WERI-Rb-1 (cell line): ENCODE data around the gene DHH.

Experiments
- DNase-seq: peaks from one replicate; pipeline ENCODE4 v3.0.0-alpha.2; 2020
- H3K27ac ChIP-seq: fragments of 250-450 bp; sonication (Bioruptor Pico); 2 replicates; pipeline ENCODE4 v1.5.1; 2020; ENCODE audit warnings: mild to moderate bottlenecking, moderate library complexity
- H3K27me3 ChIP-seq: fragments of 250-450 bp; sonication (Bioruptor Pico); 2 replicates; pipeline ENCODE4 v1.5.1; 2021; ENCODE audit warnings: mild to moderate bottlenecking, low read depth, moderate library complexity; ENCODE audit not compliant: insufficient read depth, severe bottlenecking
- H3K36me3 ChIP-seq: fragments of 250-450 bp; sonication (Bioruptor Pico); 2 replicates; pipeline ENCODE4 v1.5.1; 2020; ENCODE audit warnings: mild to moderate bottlenecking, moderate library complexity
- H3K4me3 ChIP-seq: 2 replicates; pipeline ENCODE4 v1.5.1; 2011; ENCODE audit warnings: low read depth, mild to moderate bottlenecking, control low read depth, low read length
- H3K9me3 ChIP-seq: fragments of 250-450 bp; sonication (Bioruptor Pico); 2 replicates; pipeline ENCODE4 v1.5.1; 2021; ENCODE audit warnings: mild to moderate bottlenecking, moderate library complexity; ENCODE audit not compliant: severe bottlenecking
- TF ChIP-seq, protein P1 (sequence below): IDR thresholded peaks from 2 replicates; pipeline ENCODE4 v1.5.1; 2011; ENCODE audit warnings: low read depth, mild to moderate bottlenecking, control low read depth, inconsistent platforms, low read length

The DHH gene

DNA sequence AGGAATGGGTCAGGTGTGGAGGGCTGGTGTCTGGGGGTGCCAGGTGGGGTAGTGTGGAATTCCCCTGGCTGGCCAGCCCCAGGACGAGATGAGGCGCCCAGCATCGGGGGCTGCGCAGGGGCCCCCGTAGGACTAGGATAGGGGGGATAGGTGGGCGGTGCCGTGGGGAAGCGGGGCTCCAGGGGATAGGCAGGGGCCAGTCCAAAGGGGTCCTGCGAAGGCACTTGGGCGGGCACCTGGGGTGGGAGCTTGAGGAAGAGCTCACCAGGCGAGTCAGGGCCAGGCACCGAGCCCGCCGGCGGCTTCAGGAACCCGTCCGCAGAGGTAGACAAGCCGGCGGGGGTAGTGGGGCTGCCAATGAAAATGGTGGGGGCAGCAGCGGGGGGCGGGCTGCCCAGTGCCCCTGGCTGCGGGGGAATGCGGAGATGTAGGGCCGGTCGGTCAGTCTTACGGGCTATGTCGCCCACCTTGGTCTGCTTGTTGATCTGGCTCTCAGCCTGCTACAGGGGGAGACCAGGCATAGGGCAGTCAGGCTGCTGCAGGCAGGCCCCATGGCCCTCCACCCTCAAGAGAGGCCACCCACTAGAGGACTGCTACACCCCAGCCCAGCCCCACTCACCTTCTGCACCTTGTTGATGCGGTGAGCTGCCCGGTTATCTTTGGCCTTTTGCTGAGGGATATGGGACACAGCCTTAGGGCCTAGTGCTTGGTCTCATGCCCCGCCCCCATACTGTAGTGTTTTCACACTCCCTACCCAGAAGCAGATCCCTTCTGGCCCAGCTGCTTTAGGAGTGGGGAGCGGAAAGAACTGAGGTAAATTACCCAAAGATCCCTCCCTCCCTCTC lies 53.3 kb downstream of the DHH start:
- H3K36me3 ChIP-seq = peaks cover 96% of the 10 kb centered on the region
- no peak overlapping the region for H3K27ac ChIP-seq
- H3K27me3 ChIP-seq = no peaks in the 10 kb centered on the region
- no peaks in the 10 kb centered on the region for H3K9me3 ChIP-seq
- no peak overlapping the region for H3K4me3 ChIP-seq
- TF ChIP-seq, protein P1, sequence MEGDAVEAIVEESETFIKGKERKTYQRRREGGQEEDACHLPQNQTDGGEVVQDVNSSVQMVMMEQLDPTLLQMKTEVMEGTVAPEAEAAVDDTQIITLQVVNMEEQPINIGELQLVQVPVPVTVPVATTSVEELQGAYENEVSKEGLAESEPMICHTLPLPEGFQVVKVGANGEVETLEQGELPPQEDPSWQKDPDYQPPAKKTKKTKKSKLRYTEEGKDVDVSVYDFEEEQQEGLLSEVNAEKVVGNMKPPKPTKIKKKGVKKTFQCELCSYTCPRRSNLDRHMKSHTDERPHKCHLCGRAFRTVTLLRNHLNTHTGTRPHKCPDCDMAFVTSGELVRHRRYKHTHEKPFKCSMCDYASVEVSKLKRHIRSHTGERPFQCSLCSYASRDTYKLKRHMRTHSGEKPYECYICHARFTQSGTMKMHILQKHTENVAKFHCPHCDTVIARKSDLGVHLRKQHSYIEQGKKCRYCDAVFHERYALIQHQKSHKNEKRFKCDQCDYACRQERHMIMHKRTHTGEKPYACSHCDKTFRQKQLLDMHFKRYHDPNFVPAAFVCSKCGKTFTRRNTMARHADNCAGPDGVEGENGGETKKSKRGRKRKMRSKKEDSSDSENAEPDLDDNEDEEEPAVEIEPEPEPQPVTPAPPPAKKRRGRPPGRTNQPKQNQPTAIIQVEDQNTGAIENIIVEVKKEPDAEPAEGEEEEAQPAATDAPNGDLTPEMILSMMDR = no peak
- DNase-seq = no peak

- TF ChIP-seq, protein P1 = no peak
- DNase-seq = no peak
- Histone ChIP-seq H3K27ac (no peak overlapping the region), H3K27me3 (no peaks in the 10 kb centered on the region), H3K4me3 (no peak overlapping the region), H3K9me3 (no peaks in the 10 kb centered on the region), H3K36me3 (peaks cover 96% of the 10 kb centered on the region)
Observed at GRCh38 chr12:49040364-49040855, 54.2 kb downstream of the DHH start.

DNA sequence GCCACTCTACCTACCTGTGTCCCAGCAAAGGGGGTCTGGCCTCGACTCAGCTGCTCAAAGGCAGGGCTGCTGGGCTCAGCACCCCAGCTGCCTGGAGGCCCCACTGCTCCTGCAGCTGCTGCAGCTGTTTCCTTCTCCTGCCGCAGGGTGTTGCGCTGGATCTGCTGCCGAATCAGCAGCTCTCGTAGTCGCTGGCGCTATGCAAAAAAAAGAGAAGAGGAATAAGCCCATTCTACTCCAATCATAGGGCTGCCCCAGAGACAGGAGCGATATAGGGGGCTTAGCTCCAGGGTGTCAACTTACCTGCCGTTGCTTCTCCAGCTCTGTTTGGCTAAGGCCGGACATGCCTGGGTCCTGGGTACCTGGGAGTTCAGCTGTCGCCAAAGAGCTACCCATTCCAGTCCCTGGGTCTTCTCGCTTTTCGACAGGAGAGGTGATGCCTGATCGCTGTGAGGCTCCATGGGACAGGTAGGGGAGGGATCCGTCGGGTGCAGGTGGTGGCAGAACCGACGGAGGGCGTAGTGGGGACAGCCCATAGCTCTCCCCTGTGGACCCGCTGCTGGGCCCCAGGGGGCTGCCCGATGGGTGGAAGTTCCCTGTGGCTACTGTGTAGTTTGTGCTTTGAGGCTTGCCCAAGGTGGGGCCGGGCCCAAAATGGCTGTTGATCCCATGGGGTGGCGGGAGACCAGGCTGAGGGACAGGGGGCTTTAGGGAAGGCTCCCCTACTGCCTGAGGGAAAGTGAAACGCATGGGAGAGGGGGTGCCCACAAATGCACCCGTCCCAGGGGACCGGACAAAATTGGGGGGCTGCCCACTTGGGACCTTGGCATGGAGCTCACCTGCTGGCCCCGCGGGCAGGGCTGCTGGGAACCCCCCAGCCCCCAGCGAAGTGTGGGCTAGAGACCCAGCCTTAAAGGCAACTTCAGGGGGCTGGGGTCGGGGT lies 54.9 kb downstream of the DHH start:
- H3K36me3 ChIP-seq = peaks cover 97% of the 10 kb centered on the region
- no peak for DNase-seq
- no peak overlapping the region for H3K4me3 ChIP-seq
- H3K9me3 ChIP-seq = no peaks in the 10 kb centered on the region
- TF ChIP-seq, protein P1 = no peak
- no peak overlapping the region for H3K27ac ChIP-seq
- no peaks in the 10 kb centered on the region for H3K27me3 ChIP-seq

- DNase-seq = no peak
- H3K27ac ChIP-seq = no peak overlapping the region
- TF ChIP-seq, protein P1 = no peak
- H3K27me3 ChIP-seq = no peaks in the 10 kb centered on the region
- peaks cover 97% of the 10 kb centered on the region for H3K36me3 ChIP-seq
- H3K4me3 ChIP-seq = no peak overlapping the region
- no peaks in the 10 kb centered on the region for H3K9me3 ChIP-seq
Observed at GRCh38 chr12:49038291-49038955, 56.2 kb downstream of the DHH start.

- Histone ChIP-seq H3K27ac (no peak overlapping the region), H3K27me3 (no peaks in the 10 kb centered on the region), H3K4me3 (no peak overlapping the region), H3K9me3 (no peaks in the 10 kb centered on the region), H3K36me3 (peaks cover 97% of the 10 kb centered on the region)
- TF ChIP-seq, protein P1 = no peak
- no peak for DNase-seq
Observed at GRCh38 chr12:49037947-49038237, 56.7 kb downstream of the DHH start.
